ENCODE measurements around the gene BCAR3.
"Not testable (repeated sequence)": the region's sequence is repeated elsewhere in the genome, so short reads cannot be mapped to it uniquely, and the experiment has no call there.

BCAR3 gene

DNA sequence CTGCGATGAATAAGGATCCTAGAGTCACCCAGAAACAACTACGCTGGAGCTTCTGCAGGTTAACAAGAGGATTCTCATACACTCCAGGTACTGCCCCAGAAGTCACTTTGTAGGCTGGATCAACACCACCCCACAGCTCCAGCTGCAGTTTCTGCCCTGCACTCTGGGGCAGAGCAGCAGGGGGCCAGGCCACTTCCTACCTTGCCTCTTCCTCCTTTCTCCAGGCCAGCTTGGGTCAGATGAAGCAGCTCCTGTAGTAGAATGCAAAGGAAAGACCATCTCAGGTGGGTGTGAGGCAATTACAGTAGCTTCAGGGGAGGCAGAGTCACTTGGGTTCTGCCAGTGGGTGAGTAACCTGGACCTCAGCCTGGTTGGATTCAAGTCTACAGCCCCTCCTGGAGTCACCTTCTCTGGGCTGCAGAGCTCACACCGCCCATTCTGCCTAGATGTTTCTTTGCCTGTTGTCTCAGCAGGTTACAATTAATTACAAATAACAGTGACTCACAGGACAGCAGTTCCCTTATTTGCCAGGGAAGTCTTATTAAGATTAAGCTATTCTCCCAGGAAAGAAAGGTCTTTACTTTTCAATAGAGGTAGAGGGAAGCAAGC is 24.4 kb upstream of the BCAR3 start:
- DNase-seq (ENCODE audit: low spot score): no peak

DNA sequence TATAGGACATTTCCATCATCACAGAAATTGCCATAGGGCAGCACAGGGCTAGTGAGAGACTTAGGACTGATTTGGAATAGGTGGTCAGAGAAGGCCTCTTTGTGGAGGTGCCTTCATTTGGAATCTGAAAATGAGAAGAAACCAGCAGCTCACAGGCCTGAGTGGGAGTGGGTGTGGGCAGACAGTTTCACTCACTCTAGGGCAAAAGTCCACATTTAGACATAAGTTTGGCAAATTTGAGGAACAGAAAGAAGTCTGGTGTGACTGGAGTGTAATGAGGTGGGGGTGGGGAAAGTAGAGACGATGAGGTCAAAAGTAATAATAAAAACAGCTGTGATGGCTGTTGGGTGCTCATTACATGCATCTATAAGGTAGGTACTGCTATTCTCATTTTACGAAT is 22.4 kb upstream of the BCAR3 start:
- no peak for DNase-seq (ENCODE audit: low spot score)

DNA sequence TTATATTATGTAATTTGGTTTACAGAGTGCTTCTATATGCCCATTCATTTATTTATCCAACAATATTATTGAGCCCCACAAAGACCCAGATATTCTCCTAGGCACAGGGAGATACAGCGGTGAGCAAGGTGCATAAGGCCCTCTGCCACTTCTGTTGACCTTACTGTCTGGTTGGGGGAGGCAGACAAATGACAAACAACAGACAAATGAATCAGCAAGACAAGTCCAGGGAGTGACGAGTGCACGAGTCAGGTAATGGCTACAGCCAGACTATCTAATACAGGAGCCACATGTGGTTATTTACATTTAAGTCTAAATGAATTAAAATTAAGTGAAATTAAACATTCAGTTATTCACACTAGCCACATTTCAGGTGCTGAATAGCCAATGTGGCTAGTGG is 22.0 kb upstream of the BCAR3 start:
- no peak for DNase-seq (ENCODE audit: low spot score)

DNA sequence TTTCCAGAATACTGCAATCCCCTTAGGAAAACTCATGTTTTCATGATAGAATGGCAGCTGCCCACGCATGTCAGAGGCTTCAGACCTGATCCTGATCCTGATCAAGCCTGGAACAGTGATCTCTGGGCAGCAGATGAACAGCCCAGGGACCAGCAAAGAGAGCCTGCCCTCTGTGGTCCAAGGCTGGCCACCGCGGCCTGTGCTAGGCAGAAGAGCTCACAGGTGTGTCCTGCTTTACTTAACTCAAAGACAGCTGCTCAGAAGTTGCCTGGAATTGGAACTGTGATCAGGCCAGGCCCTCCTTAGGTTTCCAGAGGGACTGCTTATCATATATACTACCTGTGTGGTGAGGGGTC is 21.2 kb upstream of the BCAR3 start:
- no peak for DNase-seq (ENCODE audit: low spot score)

DNA sequence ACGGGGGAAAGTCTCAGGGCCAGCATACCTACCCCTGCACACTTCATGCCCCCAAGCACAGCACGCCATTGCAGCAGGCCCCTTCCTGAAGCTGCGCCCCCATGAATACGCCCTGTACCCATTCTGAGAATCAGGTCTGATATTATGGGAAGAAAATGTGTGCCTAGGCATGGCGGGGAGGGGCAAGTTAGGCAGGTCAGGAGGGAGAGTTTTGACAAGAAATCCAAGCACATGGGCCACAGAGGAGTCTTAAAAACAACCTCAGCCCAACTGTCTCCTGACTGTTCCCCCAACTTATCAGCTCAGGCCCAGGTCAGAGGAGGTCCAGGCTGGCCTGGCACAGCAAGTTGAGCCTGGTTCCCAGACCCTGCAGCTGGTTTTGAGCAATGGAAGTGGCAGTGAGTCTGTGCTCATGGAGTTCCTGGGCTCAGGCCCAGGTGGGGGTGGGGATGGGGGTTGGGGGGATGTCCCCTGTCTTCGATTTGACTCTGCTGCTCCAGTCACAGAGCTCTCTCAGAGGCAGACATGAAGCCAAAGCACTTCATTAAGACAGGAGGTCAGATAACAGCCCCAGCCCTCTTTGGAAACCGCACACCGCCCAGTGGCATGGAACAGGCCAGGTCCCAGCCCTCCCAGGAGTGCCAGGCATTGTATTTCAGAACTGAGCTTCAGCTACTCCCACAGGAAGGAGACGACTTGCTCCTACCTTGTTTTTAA is 20.6 kb upstream of the BCAR3 start:
- DNase-seq (ENCODE audit: low spot score): no peak

DNA sequence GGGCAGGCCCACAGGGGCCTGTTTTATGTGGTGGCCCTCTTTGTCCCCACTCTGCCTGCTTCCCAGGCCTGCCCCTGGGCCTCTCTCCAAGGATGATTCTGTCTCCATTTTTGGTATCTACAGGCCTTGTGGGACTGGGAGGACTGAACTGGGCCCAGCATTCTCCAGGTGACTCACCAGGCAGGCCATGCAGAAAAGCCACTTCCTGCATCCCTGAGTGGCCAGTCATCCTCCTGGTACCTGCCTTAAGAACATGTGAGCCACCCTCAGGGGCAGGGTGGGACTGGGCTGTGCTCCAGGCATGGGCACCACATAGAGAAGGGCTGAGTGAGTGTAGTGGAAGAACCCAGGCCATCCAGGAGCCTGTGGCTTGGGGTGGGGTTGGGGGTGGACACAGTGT is 20.0 kb upstream of the BCAR3 start:
- no peak for DNase-seq (ENCODE audit: low spot score)

DNA sequence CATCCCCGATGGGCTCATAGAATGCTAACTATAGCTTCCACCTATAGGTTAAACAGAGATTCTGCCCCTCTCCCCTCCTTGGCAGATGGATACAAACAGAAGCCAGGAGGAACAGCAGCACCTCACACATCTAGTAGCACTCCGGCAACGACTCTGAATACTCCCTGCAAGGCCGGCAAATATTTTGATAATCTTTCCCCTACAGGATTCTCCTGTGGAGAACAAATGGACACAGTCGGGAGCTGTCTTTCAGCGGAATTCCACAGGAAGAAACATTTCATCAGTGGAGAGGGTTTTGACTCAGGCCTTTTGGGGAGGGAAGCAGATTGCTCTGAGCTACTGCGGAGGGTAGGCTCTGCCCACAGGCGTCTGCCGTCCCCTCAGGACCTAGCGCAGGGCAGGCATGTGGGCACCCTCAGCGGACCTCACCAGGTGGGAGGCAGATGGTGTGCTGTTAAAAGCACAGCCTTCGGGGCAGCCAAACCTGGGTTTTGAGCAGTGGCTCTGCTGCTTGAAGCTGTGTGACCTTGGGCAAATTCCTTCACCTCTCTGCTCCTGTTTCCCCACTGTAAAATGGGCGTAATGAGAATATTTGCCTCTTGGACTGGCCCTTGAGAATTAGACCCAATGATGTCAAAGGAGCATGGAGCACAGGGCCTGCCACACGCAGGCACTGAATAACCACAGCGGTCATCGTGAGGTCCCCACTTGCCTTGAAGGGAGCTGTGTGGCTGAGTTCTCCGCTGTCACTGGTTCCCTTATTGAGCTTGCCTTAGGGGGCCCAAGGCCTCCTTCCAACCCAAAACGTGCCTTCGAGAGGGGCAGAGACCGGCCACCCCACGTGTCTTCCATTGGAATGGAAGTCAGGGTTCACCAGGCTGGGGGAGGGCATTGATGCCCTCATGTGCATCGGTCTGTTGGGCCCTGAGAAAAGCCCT is 19.2 kb upstream of the BCAR3 start:
- no peak for DNase-seq (ENCODE audit: low spot score)

DNA sequence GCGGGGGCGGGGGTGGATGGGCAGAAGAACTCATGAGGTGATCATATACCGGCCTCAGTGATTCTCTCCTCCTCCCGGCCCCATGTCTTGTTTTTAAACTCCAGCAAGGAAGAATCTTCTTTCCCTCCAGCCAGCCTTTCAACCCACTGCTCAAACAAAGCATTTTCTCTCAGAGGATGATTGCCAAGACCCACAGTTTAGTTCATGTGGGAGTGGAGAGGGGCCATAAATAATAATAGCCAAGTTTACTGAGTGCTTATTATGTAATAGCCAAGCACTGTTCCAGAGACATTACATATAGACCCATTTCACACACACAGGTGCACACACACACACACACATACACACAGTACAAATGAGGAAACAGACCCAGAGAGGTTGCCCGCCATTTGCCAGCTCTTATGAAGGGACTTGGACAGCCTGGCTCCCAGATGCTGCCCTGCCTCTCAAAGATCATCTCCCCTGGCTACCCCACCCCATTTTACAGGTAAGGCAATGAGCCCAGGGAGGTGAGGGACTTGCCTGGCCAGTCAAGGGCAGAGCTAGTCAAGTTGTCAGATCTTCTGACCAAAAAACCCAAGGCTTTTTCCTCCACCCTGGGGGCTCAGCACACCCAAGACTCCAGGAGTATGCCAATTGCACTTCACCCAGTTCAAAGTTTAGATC is 18.0 kb upstream of the BCAR3 start:
- DNase-seq (ENCODE audit: low spot score): no peak

DNA sequence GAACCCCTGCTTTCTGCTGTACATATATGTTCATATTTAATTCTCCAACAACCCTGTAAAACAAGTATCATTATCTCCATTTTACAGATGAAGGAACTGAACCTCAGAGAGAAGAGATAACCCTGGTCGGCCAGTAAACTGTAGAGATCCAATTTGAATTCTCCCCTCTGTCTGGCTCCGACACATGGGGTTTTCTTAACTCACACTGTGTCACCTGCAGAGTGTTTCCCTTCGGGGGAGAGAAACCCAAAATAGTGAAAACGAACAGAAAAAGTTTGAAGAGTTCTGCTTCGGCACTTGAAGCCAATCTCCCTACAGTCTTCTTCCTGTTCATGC is 17.4 kb upstream of the BCAR3 start:
- no peak for DNase-seq (ENCODE audit: low spot score)

DNA sequence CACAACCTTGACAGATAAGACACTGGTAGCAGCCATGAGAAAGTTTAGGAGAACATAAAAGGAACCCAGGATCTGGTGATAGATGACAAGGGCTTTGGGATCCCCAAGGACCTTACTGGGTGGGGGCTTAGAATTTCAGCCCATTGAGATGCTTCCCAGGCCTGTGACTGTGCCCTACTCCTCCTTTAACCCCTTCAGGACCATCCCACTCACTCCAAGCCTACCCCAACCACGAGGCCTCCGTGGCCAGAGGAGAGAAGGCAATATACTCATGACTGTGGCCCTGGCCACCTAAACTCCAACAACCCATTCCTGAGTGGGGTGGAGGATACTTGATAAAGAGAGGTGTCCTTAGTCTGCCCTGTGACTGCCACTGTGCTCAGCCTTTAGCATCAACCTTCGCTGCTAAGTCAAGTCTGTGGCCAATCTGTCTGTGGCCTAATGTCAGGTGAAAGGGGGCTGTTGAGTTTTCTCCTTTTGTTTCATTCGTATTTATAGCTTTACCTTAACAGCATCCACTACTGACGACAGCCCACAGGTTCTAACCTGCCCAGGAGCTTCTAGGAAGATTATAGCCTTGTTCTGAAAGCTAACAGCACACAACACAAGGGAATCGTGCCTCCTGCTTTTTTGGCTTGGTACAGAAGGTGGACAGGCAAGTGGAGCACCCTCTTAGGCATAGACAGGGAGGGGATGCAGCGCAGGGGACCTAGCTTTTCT is 16.9 kb upstream of the BCAR3 start:
- DNase-seq (ENCODE audit: low spot score): no peak

DNA sequence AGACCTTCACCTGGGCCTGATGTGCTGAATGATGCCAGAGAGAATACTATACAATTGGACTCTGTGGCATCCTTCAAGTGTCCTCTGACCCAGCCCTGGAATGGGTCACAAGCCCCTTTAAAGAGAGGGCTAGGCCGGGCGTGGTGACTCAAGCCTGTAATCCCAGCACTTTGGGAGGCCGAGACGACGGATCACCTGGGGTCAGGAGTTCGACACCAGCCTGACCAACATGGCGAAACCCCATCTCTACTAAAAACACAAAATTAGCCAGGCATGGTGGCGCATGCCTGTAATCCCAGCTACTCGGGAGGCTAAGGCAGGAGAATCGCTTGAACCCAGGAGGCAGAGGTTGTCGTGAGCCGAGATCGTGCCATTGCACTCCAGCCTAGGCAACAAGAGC is 15.9 kb upstream of the BCAR3 start:
- not testable (repeated sequence) for DNase-seq (ENCODE audit: low spot score)

DNA sequence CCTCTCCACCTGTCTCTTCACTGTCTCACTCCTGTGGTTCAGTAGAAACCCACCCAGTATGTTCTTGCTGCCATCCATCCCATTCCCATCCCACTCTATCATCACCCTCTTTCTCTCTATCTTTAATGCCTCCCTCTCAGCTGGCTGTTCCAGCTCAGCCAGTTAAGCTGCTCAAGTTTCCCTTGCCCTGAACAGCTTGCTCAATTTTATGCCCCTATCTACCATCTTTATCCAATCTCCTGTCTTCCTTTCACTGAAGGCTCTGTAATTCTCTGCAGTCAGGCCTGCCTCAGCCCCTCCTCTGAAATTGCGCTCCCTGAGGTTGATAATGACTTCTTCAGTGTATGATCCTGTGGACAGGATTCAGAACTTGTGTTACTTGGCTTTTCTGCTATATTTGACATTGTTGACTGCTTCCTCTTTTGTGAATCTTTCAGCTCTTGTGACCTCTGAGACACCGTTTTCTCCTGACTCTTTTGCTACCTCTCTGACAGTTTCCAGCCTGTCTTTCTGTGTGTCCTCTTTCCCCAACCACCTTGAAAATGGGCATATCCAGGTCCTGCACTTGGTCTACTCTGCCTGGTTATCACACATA is 13.9 kb upstream of the BCAR3 start:
- DNase-seq (ENCODE audit: low spot score): no peak

DNA sequence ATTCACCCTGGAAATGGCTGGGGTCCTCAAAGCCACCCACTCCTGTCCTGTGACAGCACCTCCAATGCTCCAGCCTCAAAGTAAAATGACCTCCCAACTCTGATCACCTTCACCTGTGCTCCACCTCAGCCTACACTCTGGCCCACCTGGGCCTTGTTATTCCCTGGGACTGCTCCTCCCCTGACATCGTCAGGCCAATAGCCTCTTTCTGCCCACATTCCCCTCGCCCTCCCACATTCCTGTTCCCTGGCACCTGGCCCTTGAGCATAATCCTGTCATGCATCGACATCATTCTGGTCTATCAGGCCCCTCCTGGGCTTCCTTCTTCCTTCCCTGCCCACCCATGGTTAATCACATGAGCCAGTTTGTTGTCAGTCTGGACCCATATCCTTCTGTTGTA is 13.2 kb upstream of the BCAR3 start:
- no peak for DNase-seq (ENCODE audit: low spot score)

DNA sequence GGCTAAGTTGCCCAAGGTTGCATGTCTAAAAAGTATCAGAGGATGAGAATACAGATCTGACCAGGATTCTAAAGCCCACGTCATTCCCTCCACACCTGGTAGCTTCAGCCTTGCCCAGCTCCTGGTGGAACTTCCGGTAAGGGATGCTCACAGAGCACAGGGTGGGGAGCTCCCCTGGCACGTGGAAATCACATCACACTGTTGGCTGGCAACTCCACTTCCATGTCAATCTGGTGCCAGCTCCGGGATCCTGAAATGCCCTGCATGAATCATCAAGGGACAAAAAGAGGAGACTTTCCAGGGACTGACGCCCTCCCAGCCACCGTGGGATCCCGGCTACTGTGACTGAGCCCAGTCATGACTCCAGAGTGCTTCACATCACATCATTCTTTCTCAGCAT is 12.4 kb upstream of the BCAR3 start:
- DNase-seq (ENCODE audit: low spot score): no peak

DNA sequence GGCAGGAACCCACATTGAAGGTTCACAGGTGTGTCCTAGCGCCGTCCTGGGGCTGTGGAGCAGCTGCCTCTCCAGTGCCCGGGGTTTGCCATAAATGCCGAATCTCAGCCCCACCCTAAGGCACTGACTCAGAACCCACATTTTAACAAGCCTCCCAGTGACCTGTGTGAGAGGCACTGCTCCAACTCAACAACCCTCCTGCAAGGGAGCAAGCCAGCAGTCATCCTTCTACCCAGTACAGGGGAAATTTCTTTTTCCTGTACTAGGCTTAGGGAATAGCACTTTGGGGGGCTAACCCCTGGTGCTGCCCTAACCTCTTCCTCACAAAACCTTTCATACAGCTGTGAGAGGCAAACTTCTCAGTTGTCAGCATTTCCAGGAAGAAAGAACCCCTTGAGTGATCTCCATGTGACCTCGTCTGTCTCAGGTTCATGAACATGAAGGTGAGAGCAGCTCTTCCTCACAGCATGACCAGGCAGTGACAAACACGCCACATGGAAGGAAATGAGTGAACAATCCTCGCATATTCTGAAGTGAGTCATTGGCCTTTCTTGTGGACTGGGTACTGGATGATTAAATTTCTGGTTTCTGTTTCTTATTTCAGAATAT is 11.4 kb upstream of the BCAR3 start:
- DNase-seq (ENCODE audit: low spot score): no peak

DNA sequence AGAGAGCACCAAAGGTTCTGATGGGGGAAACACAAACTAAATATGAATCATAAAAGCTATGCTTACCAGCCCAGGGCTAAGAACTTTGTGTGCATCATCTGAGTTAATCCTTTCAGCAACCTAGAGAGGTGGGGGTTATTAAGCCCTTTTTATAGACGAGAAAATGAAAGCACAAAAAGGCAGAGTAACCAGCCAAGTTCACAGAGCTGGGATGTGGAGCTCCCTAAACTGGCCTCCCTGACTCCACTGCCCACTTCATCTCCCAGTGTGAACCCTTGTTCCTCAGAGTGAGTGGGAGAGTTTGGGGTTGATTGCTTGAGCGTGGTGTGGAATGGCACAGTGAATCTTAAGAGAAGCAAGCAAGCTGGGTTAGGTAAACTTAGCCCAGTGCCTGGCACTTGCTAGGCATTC is 10.8 kb upstream of the BCAR3 start:
- no peak for DNase-seq (ENCODE audit: low spot score)

DNA sequence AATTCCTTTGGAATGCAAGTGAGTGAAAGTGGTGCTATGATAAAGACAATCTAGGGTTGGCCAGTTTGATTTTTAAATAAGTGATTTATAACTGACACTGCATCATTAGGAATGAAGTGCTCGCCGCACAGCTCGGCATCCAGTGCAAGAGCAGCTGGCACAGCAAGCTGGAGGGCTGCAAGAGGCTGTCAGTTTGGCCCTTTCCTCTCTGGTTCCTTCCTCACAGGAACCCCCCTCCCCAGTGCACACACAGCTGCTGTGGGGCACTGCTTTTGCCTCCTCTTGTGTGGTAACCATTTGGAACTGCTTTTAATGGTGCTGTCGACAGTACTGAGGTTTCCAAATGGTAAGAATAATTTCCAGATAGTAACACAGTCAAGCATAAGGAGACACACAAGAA is 10.4 kb upstream of the BCAR3 start:
- no peak for DNase-seq (ENCODE audit: low spot score)

DNA sequence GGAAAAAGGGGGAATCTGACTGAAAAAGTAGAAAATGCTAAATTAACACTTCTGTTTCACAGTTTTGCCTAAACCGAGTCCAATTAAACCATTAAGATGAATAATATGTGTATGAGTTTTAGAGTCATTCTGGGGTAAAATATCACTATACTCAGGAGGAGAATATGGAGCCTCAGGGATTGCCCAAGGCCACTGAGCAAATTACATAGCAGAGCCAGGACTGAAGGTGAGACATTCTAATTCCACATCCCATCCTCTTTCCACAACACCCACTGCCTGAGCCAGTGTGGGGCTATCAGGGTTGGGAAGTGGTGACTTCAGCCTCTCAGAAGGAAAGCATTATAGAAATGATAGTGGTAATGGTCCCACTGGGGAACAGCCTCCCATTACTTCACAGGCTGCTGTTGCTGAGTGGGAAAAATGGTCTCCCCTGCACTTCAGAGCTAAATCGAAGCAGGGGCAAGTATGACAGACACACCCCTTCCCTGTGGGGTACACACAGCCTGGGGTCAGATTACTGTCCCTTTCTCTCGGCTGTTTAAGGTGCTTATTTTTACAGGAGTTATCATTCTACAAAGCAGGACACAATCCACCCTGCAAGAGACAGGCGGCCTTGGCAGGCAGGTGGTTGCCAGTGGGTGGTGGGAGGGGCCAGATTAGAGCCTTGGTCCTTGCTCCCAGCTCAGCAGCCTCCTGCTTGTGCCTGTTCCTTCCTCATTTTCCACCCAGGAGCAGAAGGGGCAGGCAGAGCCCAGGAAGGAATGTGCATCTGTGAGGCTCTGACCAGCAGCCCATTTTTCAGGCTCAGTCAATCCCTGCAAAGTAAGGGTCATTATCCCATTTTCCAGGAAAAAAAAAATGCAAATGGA is 9.5 kb upstream of the BCAR3 start:
- peak; percentile 39 for DNase-seq (ENCODE audit: low spot score)

DNA sequence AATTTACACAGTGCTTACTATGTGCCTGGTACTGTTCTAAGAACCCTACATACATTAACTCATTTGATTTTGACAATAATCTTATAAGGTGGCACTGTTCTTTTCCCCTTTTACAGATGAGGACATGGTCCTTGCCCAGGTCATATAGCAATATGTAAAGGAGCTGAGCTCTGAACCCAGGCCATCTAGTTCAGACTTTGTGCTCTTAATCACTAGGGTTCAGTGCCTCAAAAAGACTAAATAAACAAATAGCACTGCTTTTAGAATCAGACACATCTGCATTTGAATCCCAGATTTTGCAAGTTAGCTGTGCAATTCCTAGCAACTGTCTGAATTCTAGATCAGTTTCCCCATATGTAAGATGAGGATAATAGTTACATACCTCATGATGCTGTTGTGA is 8.7 kb upstream of the BCAR3 start:
- no peak for DNase-seq (ENCODE audit: low spot score)

DNA sequence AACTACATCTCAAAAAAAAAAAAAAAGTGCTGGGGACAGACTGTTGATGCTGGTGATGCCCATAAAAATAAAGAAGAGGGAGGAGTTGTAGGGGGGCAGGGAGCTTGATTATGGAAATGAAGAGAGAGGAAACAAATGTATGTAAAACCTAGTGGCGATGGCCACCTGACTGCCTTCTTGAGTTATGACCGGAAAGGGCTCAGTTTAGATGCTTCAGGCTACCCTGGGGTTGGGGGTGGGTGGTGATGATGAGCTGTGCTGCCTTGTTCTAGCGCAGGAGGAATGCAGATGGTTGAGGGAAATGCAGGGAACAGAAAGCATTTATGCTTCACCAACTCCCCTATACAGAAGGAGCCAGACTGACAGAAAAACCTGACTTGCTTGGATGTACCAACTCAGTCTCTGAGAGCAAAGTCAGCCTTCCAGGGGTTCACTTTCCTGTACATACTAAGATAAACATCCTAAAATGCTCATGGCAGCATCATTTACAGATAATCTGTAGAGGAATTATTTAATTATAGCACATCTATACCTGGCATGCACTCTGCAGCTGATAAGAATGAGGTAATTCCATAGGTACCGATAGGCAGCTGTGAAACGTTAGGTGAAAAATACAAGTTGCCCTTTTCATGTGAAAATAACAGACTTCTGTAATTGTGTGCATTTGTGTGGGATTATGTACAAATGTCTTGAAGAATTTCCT is 8.0 kb upstream of the BCAR3 start:
- DNase-seq (ENCODE audit: low spot score): no peak
